ENCODE data around the gene MBTPS1.

DNA sequence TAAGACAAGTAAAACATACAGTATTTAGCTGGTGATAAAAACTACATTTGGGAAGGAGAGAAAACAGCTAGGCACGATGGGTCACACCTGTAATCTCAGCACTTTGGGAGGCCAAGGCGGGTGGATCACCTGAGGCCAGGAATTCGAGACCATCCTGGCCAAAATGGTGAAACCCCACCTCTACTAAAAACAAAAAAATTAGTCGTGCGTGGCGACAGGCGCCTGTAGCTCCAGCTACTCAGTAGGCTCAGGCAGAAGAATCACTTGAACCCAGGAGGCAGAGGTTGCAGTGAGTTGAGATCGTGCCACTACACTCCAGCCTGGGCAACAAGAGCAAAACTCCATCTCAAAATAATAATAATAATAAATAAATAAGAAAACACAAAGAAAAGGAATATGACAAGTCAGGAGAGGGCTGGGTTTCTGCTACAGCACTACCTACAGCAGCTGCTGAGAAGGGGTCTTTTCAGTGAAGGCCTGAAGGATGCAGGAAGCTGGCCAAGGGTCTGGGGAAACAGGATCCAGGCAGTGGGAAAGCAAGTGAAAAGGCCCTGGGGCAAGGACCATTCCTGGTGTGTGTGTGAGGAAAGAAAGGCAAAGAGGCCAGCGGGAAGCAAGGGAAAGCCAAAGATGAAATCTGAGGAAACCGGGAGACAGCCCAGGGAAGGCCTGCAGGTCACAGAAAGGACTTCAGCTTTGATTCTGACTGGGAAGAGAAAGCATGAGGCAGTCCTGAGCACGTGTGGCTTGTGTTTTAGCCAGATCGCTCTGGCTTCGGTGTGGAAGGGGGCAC lies 10.6 kb downstream of the MBTPS1 start:
- no peak for TF ChIP-seq SUZ12 (IDR thresholded peaks at IDR 0.05)
- TF ChIP-seq TARDBP (IDR thresholded peaks at IDR 0.05) = no peak
- TF ChIP-seq FOXK2 (IDR thresholded peaks at IDR 0.05) = no peak
- TF ChIP-seq HDGF (IDR thresholded peaks at IDR 0.05; ENCODE audit: borderline replicate concordance) = no peak
- TF ChIP-seq ARNT (IDR thresholded peaks at IDR 0.05) = no peak
- no peak for TF ChIP-seq NFRKB (IDR thresholded peaks at IDR 0.05)
- TF ChIP-seq, protein P1, sequence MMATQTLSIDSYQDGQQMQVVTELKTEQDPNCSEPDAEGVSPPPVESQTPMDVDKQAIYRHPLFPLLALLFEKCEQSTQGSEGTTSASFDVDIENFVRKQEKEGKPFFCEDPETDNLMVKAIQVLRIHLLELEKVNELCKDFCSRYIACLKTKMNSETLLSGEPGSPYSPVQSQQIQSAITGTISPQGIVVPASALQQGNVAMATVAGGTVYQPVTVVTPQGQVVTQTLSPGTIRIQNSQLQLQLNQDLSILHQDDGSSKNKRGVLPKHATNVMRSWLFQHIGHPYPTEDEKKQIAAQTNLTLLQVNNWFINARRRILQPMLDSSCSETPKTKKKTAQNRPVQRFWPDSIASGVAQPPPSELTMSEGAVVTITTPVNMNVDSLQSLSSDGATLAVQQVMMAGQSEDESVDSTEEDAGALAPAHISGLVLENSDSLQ (IDR thresholded peaks at IDR 0.05) = no peak
- no peak for TF ChIP-seq FOXM1 (IDR thresholded peaks at IDR 0.05; ENCODE audit: borderline replicate concordance)
- no peak for TF ChIP-seq SP1 (IDR thresholded peaks at IDR 0.05)
- TF ChIP-seq BHLHE40 (IDR thresholded peaks at IDR 0.05; ENCODE audit: borderline replicate concordance) = no peak
- no peak for TF ChIP-seq FOXA1 (IDR thresholded peaks at IDR 0.05)
- TF ChIP-seq L3MBTL2 (conservative IDR thresholded peaks at IDR 0.05) = no peak
- TF ChIP-seq ELF4 (IDR thresholded peaks at IDR 0.05) = no peak
- TF ChIP-seq ZNF384 (IDR thresholded peaks at IDR 0.05) = no peak

All from HEK293T (cell line).